GM18498 (cell line): Measurements from ENCODE around the gene EXOSC7.
"Not testable (repeated sequence)": the region's sequence is repeated elsewhere in the genome, so short reads cannot be mapped to it uniquely, and the experiment has no call there.

Experiments
- ATAC-seq: cut with Tn5 transposase; IDR thresholded peaks from one replicate; pipeline ENCODE4 v1.9.1; 2021; ENCODE audit warnings: mild to moderate bottlenecking, moderate library complexity; ENCODE audit not compliant: unreplicated experiment

Gene EXOSC7

DNA sequence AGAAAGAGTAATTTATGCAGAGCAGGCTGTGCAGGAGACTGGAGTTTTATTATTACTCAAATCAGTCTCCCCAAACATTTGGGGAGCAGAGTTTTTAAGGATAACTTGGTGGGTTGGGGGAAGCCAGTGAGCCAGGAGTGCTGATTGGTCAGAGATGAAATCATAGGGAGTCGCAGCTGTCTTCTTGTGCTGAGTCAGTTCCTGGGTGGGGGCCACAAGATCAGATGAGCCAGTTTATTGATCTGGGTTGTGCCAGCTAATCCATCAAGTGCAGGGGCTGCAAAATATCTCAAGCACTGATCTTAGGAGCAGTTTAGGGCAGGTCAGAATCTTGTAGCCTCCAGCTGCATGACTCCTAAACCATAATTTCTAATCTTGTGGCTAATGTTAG, 77.8 kb downstream of the EXOSC7 start:
- not testable (repeated sequence) for ATAC-seq

- ATAC-seq, result no peak
Measured at GRCh38 chr3:45054196-45054857, 78.3 kb downstream of the EXOSC7 start.

GRCh38 chr3:45055032-45055410, 79.0 kb downstream of the EXOSC7 start:
- no peak for ATAC-seq

DNA sequence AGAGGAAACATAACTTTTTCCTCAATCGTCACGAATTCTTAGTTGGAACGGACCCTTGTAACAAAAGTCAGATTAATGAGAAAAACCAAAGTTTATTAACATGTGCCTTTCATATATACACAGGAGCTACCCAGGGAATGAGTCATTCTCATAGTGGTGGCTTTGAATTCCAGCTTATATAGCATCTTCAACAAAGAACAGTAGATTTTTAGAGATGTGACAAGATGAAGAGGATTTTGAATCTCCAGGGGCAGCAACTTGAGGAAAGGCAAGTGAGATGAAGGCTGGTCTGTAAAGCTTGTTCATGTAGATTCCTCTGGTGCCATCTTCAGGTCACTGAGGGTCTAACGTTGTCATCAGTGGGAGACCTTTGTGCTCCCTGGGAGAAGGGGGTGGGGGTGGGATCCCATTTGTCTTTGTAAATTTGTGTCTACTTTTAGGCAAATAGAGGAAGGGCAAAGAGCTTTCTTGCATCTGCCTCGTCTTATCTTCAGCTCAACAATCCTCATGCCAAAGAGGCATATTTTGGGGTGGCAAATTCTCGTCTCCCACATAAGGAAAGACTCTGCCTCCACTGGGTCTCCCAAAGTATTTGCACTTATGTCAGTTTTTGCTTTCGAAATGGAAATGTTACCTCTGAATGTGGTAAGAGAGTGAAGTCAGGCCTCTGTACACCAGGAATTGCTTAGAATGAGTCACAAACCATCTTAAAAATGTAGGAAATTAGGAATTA, 79.5 kb downstream of the EXOSC7 start:
- no peak for ATAC-seq

DNA sequence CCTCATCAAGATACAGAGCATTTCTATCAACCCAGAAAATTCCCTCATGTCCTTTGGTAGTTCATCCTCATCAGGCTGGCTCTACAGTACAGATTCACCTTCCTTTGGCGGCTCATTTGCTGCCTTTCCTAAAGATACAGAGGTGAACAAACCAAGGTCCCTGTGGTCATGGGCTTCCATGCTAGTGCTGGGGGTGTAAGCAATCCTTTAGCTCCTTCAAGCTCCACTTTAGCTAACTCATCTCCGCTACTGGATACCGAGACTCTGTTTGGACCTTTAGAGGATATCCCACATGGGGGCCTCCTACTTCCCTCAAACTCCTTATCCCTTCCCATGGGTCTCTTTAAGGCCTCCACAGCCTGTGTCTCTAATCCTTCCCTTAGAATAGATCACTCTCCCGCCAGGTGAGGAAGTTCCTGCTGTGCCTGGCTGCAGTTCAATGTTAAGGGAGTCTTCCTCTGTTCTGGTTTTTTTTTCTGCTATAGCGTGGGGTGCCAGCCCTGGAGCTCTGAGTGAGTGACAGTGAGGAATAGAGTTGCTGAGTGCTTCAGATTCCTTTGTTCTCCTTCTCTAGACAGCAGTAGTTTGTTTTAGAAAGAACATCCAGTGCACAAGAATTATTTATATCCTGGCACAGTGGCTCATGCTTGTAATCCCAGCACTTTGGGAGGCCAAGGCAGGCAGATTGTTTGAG, 80.7 kb downstream of the EXOSC7 start:
- no peak for ATAC-seq

- ATAC-seq, result no peak
Measured at GRCh38 chr3:45057557-45057956, 81.5 kb downstream of the EXOSC7 start.

- ATAC-seq, result no peak
Measured at GRCh38 chr3:45059132-45059531, 83.1 kb downstream of the EXOSC7 start.

DNA sequence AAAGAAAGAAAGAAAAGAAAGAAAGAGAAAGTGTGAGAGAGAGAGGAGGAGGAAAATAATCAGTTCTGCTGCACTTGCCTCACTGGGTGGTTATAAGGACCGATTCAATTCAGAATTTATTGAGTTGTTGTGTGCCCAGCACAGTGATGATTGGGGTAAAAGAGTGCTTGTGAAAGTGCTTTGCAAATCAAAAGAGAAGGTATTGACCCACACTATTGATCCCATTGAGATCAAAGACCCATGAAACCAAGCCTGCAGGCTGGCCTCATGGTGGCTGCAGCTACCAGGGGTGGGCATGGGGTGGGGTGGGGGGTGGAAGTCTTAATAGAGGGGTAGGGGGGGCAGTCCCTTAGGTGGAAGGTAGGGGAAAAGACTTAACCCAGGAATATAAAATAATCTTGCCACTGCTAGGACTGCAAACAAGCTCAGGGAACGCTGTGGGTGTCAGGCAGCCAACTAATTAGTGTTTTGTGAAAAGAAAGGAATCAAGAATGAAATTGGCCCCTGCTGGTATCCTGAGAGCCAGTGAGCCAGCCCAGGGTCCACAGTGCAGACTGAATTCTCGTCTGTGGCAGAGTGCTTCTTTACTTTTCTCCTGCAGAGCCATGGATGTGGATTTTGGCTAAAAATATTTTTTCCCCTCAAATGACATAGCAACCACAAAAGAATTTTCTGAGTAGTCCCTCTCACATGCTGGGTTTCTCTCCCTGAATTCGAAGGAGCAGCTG, 84.3 kb downstream of the EXOSC7 start:
- ATAC-seq, result no peak
